Activated CD8-positive, alpha-beta T cell treated with anti-CD3 and anti-CD28 coated beads, Interleukin-2, amount 10 ng/mL, durations not matched to agents 7 days and 5 days (primary cell): ENCODE results near the gene HOXA2. TPM values are rescaled to one million over a fixed set of nuclear protein-coding genes. Genes with fewer than 3 reads are reported as not detected.

Experiments
- ATAC-seq: fragments of 150-1000 bp; cut with Tn5 transposase; one replicate; pipeline ENCODE4 v1.10.0; 2021; ENCODE audit warnings: moderate library complexity
- CTCF ChIA-PET: fragments of 350-600 bp; sonication (Branson Sonifier 250); formaldehyde crosslinking; loops from one replicate; lab custom pipeline; 2021; ENCODE audit warnings: antibody characterized with exemption; lab: Charles Lee
- POLR2A ChIA-PET: fragments of 350-600 bp; sonication (Branson Sonifier 250); formaldehyde crosslinking; loops from one replicate; lab custom pipeline; 2021; ENCODE audit warnings: antibody characterized with exemption; lab: Charles Lee
- DNase-seq: peaks from one replicate; pipeline ENCODE4 v3.0.0-alpha.2; 2020
- H3K27ac Mint-ChIP-seq: one replicate; pipeline ENCODE4 v1.8.0; 2021; ENCODE audit warnings: mild to moderate bottlenecking, mixed read lengths
- H3K27me3 Mint-ChIP-seq: one replicate; pipeline ENCODE4 v1.8.0; 2021; ENCODE audit warnings: low read depth, mixed read lengths
- H3K36me3 Mint-ChIP-seq: one replicate; pipeline ENCODE4 v1.8.0; 2021; ENCODE audit warnings: low read depth, mixed read lengths
- H3K4me1 Mint-ChIP-seq: one replicate; pipeline ENCODE4 v1.8.0; 2021; ENCODE audit warnings: low read depth, mixed read lengths
- H3K4me3 Mint-ChIP-seq: one replicate; pipeline ENCODE4 v1.8.0; 2021; ENCODE audit warnings: mild to moderate bottlenecking, mixed read lengths
- H3K9me3 Mint-ChIP-seq: one replicate; pipeline ENCODE4 v1.8.0; 2022; ENCODE audit warnings: mixed read lengths; ENCODE audit not compliant: insufficient read depth
- total RNA-seq, 2 experiments: library from RNA; stranded (reverse); gene quantifications; one replicate each; pipeline ENCODE4 v1.2.3, GENCODE V29; 2021

The HOXA2 gene
- total RNA-seq, 2 experiments from 2014 or later, result not detected

DNA sequence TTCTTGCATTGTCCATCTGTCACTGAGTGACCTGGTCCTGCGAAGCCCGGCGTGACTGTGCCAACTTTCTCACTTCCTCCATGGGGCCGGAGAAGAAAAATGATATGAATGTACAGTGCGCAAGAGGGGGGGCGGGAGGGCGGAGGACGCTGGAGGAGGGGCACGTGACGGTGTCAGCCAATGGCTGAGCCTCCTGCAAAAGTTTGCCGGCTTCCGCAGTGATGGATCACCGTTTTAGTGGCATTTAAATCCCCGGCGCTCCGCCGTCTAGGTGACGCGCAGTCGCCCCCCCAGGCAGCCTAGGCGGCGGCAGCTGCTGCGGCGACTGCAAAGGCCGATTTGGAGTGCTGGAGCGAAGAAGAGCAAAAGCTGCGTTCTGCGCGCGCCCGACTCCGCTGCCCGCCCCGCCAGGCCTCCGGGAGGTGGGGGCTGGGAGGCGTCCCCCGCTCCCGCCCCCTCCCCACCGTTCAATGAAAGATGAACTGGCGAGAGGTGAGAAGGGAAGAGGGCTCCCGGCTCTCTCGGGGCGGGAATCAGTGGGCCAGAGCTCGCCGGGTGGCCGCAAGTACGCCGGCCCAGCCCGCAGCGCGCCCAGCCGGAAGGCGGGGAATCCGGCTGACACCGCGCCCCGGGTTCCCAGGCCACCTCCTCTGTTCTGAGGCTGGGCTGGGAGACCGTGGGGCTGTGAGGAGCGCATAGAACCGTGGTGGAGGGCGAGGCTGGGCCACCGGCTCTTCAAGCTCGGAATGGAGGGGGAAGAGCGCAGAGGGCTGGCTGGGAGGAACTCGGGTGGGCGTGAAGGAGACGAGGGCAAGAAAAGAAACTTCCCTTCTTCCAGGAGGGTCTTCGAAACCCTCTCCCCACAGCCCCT, 6.4 kb downstream of the HOXA2 start, which contains the start of gene HOXA1:
TSS of gene HOXA1 (minus strand) at position 104 of the 871 bp plus-strand sequence. CDS start at position 16, 88 bp downstream.
- H3K27ac Mint-ChIP-seq, result peak within 1 kb of the TSS; percentile 85
- peak; percentile 86 for DNase-seq
- ChIA-PET POLR2A (interaction anchor here (0.6 to 1.3 kb wide), 2 partner anchors 10 to 492 kb away, joined by 3 to 4 read pairs; no protein-coding TSS in a partner anchor), CTCF (interaction anchor here (1.4 to 1.7 kb wide), 2 partner anchors 9 to 13 kb away, joined by 5 to 6 read pairs; no protein-coding TSS in a partner anchor)
- H3K27me3 Mint-ChIP-seq, result peaks cover 77% of the 10 kb centered on the region
- H3K36me3 Mint-ChIP-seq, result peaks cover 1% of the 10 kb centered on the region
- peak within 1 kb of the TSS; percentile 85 for H3K4me3 Mint-ChIP-seq
- ATAC-seq, result peak; percentile 93
- H3K4me1 Mint-ChIP-seq, result peaks cover 23% of the 10 kb centered on the region
- no peaks in the 10 kb centered on the region for H3K9me3 Mint-ChIP-seq

DNA sequence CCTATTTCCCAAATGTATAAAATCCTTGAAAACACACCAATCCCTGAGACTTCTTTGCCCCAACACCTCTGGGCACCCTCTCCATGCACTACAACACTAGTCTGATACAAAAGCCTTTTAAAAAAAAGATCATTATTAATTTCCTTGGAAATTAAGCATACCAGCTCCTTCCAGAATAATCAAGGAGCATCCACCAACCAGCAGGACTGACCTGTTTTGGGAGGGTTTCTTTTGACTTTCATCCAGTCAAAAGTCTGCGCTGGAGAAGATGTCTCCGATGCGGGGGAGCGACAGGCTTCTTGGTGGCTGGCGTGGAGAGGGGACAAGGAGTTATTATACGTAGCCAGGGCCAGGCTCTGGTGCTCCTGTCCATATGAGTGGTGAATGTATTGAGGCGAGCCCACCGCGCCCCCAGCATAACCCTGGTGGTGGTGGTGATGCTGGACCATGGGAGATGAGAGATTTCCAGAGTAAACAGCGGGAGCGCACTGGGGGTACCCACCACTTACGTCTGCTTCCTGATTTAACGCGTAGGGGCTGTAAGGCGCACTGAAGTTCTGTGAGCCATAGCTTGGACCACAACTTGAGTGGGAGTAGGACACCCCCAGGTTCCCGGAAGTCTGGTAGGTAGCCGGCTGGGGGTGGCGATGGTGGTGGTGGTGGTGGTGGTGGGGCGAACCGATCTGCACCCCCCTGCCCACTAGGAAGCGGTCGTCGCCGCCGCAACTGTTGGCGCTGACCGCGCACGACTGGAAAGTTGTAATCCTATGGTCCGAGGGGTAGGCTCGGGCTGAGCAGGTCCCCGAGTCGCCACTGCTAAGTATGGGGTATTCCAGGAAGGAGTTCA, 7.2 kb downstream of the HOXA2 start:
- Mint-ChIP-seq H3K27me3 (peaks cover 77% of the 10 kb centered on the region), H3K4me3 (peak overlapping the region; percentile 85), H3K36me3 (peaks cover 1% of the 10 kb centered on the region), H3K27ac (peak overlapping the region; percentile 85), H3K4me1 (peaks cover 23% of the 10 kb centered on the region), H3K9me3 (no peaks in the 10 kb centered on the region)
- ATAC-seq, result peak; percentile 7
- ChIA-PET POLR2A (no interaction called here), CTCF (interaction anchor here (0.7 kb wide), 1 partner anchor 88 kb away, joined by 3 read pairs; no protein-coding TSS in a partner anchor)
- DNase-seq, result no peak

DNA sequence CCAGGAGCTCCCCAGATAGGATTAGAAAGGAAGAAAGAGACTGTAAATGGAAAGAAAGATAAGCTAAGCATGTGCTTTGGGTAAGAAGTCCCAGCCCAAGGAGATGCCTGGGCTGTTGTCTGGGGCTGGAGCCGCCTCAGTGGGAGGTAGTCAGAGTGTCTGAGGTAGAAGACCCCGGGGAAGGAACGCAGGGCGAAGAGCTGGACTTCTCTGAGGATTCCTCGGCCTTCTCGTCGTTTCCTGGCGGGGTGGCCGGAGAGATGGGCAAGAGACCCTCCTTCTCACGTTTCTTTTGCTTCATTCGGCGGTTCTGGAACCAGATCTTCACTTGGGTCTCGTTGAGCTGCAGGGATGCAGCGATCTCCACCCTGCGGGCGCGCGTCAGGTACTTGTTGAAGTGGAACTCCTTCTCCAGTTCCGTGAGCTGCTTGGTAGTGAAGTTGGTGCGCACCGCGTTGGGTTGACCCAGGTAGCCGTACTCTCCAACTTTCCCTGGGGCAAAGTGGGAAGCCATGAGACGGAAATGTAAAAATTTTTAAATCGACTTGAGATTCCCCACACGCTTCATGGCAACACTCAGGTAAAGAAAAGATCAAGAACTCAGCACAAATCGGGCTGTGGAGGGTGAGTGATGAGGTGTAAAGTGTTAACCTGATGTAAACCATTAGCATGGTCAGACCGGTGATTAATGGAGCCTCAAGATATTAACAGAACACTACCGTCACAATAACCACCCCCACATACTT, 8.0 kb downstream of the HOXA2 start:
- DNase-seq (no peak), ATAC-seq (no peak)
- H3K27ac Mint-ChIP-seq, result no peak overlapping the region
- peaks cover 1% of the 10 kb centered on the region for H3K36me3 Mint-ChIP-seq
- H3K4me1 Mint-ChIP-seq, result peaks cover 23% of the 10 kb centered on the region
- POLR2A ChIA-PET, result no interaction called here
- peaks cover 82% of the 10 kb centered on the region for H3K27me3 Mint-ChIP-seq
- CTCF ChIA-PET, result interaction anchor here (0.7 to 1.1 kb wide), 2 partner anchors 89 to 102 kb away, joined by 3 to 5 read pairs; no protein-coding TSS in a partner anchor
- peak overlapping the region; percentile 85 for H3K4me3 Mint-ChIP-seq
- no peaks in the 10 kb centered on the region for H3K9me3 Mint-ChIP-seq

DNA sequence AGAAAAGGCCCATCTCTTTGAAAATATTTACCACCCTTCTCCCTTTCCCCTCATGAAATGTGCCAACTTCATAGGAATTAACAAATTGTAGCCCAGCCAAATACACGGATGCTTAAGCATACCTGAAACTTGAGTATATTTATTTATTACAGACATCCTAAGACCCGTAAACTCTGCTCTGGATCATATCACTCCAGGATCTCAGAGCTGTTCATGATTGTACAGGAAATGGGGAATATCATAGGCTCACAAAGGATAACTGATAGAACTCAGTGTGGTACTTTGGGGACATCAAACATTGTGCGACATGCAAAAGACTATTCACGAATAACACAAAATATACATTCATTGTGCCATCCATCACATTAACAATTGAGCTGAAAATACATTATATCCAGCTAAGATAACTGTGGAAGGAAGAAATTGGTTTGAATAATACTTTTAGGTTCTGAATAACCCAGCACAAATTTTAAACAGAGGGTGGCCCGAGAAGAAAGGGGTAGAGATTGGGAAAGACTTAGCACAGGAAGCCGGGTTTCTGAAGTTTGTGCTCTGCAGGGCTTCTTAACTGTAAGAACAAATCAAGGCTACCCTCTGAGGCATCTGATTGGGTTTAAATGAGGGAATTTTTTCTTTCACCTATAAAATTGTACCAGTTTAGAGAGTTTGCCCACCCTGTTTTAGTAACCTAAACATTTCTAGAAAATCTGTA, 9.1 kb downstream of the HOXA2 start:
- Mint-ChIP-seq H3K27ac (no peak overlapping the region), H3K4me1 (peaks cover 23% of the 10 kb centered on the region), H3K4me3 (no peak overlapping the region), H3K36me3 (peaks cover 2% of the 10 kb centered on the region), H3K27me3 (peaks cover 82% of the 10 kb centered on the region), H3K9me3 (no peaks in the 10 kb centered on the region)
- ChIA-PET CTCF (interaction anchor here (0.6 to 1.1 kb wide), 3 partner anchors 56 to 239 kb away, joined by 3 to 5 read pairs (median 3); no protein-coding TSS in a partner anchor), POLR2A (no interaction called here)
- DNase-seq (no peak), ATAC-seq (no peak)

DNA sequence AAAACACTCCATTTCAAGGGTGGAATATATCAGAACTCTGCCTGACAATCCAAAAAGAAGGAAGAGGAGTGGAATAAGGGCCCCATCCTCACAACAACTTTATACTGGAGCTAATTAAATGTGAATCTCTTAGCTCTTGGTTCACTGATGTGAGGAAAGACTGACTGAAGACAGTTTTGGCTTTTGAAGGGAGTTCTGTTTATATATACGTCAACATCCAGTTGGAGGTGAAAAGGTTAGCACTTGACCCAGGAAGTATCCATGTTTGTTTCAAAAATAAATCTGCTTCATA, 9.7 kb downstream of the HOXA2 start:
- Mint-ChIP-seq H3K27ac (no peak overlapping the region), H3K4me3 (no peak overlapping the region), H3K9me3 (no peaks in the 10 kb centered on the region), H3K27me3 (peaks cover 81% of the 10 kb centered on the region), H3K4me1 (peaks cover 26% of the 10 kb centered on the region), H3K36me3 (peaks cover 2% of the 10 kb centered on the region)
- CTCF ChIA-PET, result interaction anchor here (0.6 to 1.0 kb wide), 2 partner anchors 57 to 238 kb away, joined by 3 read pairs; no protein-coding TSS in a partner anchor
- ATAC-seq (no peak), DNase-seq (no peak)
- POLR2A ChIA-PET, result no interaction called here

DNA sequence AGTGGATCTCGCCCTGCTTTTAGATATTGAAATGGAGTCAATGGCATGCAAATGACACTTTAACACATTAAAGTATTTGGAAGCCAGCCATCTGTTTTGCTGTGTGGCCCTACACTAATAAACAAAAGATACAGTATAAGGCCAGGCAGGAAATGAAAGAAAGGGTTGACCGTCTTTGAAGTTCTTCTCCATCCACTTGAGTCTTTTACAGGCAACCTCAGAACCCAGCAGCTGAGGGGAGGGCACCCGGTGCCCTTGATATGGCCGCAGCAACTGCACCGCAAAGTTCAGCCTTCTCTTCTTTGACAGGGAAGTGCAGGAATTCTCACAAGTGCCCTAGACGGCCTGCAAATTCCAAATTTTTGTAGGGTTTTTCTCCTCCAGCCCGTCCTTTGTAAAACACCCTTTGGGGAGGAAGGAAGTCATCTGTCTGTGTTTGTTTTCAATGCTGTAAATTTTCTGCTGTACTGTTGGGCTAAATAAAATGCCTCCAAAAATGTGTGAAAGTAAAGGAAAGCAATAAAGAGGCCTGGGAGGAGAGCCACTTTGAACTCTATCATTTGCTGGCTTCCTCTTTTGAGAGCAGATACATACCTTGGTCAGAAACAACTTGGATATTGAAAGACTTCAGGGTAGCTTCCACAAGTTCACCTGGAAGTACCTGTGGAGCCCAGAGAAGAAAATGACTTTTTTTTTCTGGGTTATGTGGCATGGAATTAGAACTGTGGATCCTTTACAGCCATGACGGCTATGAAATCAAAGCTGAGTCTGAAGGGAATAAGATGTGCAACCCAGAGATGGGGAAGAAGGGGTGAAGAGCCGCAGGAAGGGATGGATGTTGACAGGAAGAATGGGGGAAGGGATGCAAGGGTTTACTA, 10.3 kb downstream of the HOXA2 start:
- H3K4me1 Mint-ChIP-seq, result peaks cover 24% of the 10 kb centered on the region
- no peak overlapping the region for H3K4me3 Mint-ChIP-seq
- ATAC-seq, result no peak
- POLR2A ChIA-PET, result no interaction called here
- no peaks in the 10 kb centered on the region for H3K9me3 Mint-ChIP-seq
- peaks cover 82% of the 10 kb centered on the region for H3K27me3 Mint-ChIP-seq
- CTCF ChIA-PET, result interaction anchor here (1.5 kb wide), 1 partner anchor 13 kb away, joined by 3 read pairs; no protein-coding TSS in a partner anchor
- peaks cover 2% of the 10 kb centered on the region for H3K36me3 Mint-ChIP-seq
- DNase-seq, result no peak
- H3K27ac Mint-ChIP-seq, result no peak overlapping the region

GRCh38 chr7:27091105-27091504, 11.4 kb downstream of the HOXA2 start:
- ChIA-PET CTCF (interaction anchor here (1.0 to 1.5 kb wide), 2 partner anchors 15 to 60 kb away, joined by 3 read pairs; no protein-coding TSS in a partner anchor), POLR2A (no interaction called here)
- DNase-seq (no peak), ATAC-seq (no peak)
- Mint-ChIP-seq H3K36me3 (peaks cover 2% of the 10 kb centered on the region), H3K27me3 (peaks cover 81% of the 10 kb centered on the region), H3K9me3 (no peaks in the 10 kb centered on the region), H3K4me3 (no peak overlapping the region), H3K27ac (no peak overlapping the region), H3K4me1 (peaks cover 21% of the 10 kb centered on the region)

DNA sequence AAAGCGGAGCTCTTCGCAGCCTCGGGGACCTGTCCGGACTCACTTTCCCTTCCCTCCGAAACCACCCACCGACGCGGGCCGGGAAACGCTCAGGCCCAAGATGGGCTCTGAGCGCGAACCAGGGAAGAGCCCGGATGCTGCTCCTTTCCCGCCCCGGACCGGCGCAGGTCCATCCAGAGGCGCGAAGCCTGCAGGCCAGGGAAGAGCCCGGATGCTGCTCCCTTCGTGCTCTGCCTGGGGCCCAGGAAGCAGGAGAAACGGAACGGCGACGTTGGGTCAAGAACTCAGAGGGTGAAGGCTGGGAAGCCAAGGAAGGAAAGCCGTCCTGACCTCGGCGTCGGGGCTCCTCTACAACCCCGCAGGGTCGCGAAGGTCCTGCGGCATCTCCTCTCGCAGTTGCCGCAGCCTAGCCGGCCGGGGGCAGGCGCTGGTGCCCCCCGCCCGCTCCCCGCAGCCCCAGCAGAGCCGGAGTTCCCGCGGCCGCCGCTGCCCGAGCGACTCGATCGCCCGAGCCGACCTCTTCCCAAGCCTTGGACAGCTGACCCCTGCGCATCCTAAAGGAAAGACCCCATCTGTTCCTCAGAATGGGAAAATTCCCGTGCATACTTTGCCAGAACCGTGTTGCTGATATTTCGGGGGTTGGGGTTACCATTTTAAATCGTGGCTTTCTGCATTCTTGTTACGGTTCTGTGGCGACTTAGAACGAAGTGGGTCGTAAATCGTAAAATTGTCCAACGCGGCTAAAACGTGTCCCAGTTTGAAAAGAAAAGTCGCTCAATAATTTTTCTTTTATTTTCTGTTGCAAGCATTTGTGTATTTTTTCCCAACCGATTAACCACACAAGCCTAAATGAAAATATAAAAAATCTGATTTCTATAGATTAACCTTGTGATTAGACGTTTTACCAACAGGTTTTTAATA, 14.2 kb downstream of the HOXA2 start:
- Mint-ChIP-seq H3K4me1 (peaks cover 11% of the 10 kb centered on the region), H3K4me3 (no peak overlapping the region), H3K36me3 (peaks cover 2% of the 10 kb centered on the region), H3K27me3 (peaks cover 65% of the 10 kb centered on the region), H3K9me3 (no peaks in the 10 kb centered on the region), H3K27ac (no peak overlapping the region)
- ATAC-seq (no peak), DNase-seq (no peak)
- CTCF ChIA-PET, result no interaction called here
- POLR2A ChIA-PET, result no interaction called here

DNA sequence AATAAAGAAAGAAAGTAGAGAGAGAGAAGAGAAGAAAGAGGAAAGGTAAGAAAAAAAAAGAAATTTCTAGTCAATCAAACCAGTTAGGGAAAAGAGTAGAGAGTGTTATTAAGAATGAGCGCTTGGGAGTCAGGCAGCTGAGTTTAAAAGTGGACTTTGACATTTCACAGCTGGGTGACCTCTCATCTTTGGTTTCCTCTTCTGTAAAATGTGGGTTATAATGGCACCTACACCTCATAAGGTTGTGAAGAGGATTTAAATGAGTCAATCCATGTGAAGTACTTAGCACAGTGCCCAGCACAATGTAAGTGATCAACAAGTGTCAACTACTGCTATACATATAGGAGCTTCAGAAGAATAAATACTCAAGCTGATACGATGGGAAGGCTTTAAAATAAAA, 18.8 kb downstream of the HOXA2 start:
- ChIA-PET POLR2A (no interaction called here), CTCF (interaction anchor here (0.9 to 2.2 kb wide), 2 partner anchors 13 to 77 kb away, joined by 3 to 5 read pairs; partner anchors contain the start of gene HOXA1)
- no peak for DNase-seq
- no peak for ATAC-seq
- Mint-ChIP-seq H3K27me3 (peaks cover 22% of the 10 kb centered on the region), H3K36me3 (no peaks in the 10 kb centered on the region), H3K4me1 (peaks cover 14% of the 10 kb centered on the region), H3K27ac (no peak overlapping the region), H3K9me3 (no peaks in the 10 kb centered on the region), H3K4me3 (no peak overlapping the region)
